Activated CD4-positive, CD25-positive, alpha-beta regulatory T cell treated with anti-CD3 and anti-CD28 coated beads, Interleukin-2, amount 50 U/mL, for 16 hours (primary cell): ENCODE data around the gene PLTP.
"Not testable (repeated sequence)": the region's sequence is repeated elsewhere in the genome, so short reads cannot be mapped to it uniquely, and the experiment has no call there.

Source experiments
- DNase-seq: peaks from one replicate; pipeline ENCODE4 v3.0.0-alpha.2; 2020; ENCODE audit warnings: low read depth, low spot score

Gene PLTP

GRCh38 chr20:45911486-45912343, at the start of gene PLTP:
Gene PLTP (minus strand): TSS chr20:45912155. CDS start chr20:45911452, 703 bp downstream.
- no peak for DNase-seq

- DNase-seq: no peak
Observed at GRCh38 chr20:45959956-45960630, 48.1 kb upstream of the PLTP start.

- no peak for DNase-seq
Observed at GRCh38 chr20:45959126-45959525, 47.2 kb upstream of the PLTP start.

GRCh38 chr20:45958593-45958992, 46.6 kb upstream of the PLTP start:
- no peak for DNase-seq

GRCh38 chr20:45957021-45957941, 45.3 kb upstream of the PLTP start:
- DNase-seq: no peak

GRCh38 chr20:45956326-45956725, 44.4 kb upstream of the PLTP start:
- DNase-seq: not testable (repeated sequence)

GRCh38 chr20:45953672-45954071, 41.7 kb upstream of the PLTP start:
- DNase-seq: no peak

GRCh38 chr20:45952861-45953260, 40.9 kb upstream of the PLTP start:
- no peak for DNase-seq

- DNase-seq: no peak
Observed at GRCh38 chr20:45951925-45952834, 40.2 kb upstream of the PLTP start.

GRCh38 chr20:45950330-45950646, 38.3 kb upstream of the PLTP start:
- no peak for DNase-seq

GRCh38 chr20:45949542-45950329, 37.8 kb upstream of the PLTP start:
- no peak for DNase-seq

- no peak for DNase-seq
Observed at GRCh38 chr20:45948742-45949541, 37.0 kb upstream of the PLTP start.

GRCh38 chr20:45948261-45948733, 36.3 kb upstream of the PLTP start:
- DNase-seq: no peak

GRCh38 chr20:45947110-45947866, 35.3 kb upstream of the PLTP start:
- no peak for DNase-seq

GRCh38 chr20:45946149-45946970, 34.4 kb upstream of the PLTP start:
- no peak for DNase-seq

GRCh38 chr20:45945678-45946148, 33.8 kb upstream of the PLTP start:
- DNase-seq: no peak

- DNase-seq: no peak
Observed at GRCh38 chr20:45944965-45945677, 33.2 kb upstream of the PLTP start.
